Kidney tubule cell (primary cell): ENCODE data around the gene EYA2.

Experiments used
- DNase-seq: peaks from one replicate; pipeline ENCODE4 v3.0.0-alpha.2; 2018; ENCODE audit warnings: low spot score

Gene EYA2

GRCh38 chr20:47111576-47111975 lies 216.9 kb downstream of the EYA2 start:
- peak; percentile 12 for DNase-seq

GRCh38 chr20:47113362-47114109 lies 218.9 kb downstream of the EYA2 start:
- DNase-seq = peak; percentile 52

GRCh38 chr20:47115694-47116093 lies 221.1 kb downstream of the EYA2 start:
- no peak for DNase-seq

GRCh38 chr20:47117371-47117770 lies 222.7 kb downstream of the EYA2 start:
- DNase-seq = no peak

GRCh38 chr20:47117773-47118172 lies 223.1 kb downstream of the EYA2 start:
- no peak for DNase-seq

- no peak for DNase-seq
Observed at GRCh38 chr20:47118206-47118605, 223.6 kb downstream of the EYA2 start.

GRCh38 chr20:47118641-47119040 lies 224.0 kb downstream of the EYA2 start:
- DNase-seq = no peak

GRCh38 chr20:47120346-47120936 lies 225.8 kb downstream of the EYA2 start:
- no peak for DNase-seq

GRCh38 chr20:47122560-47122959 lies 227.9 kb downstream of the EYA2 start:
- no peak for DNase-seq

GRCh38 chr20:47124181-47124717 lies 229.6 kb downstream of the EYA2 start:
- DNase-seq = no peak

- peak; percentile 29 for DNase-seq
Observed at GRCh38 chr20:47125508-47125757, 230.8 kb downstream of the EYA2 start.

- peak; percentile 41 for DNase-seq
Observed at GRCh38 chr20:47125758-47126591, 231.3 kb downstream of the EYA2 start.

GRCh38 chr20:47126709-47127108 lies 232.1 kb downstream of the EYA2 start:
- DNase-seq = peak; percentile 50

GRCh38 chr20:47127546-47127945 lies 232.9 kb downstream of the EYA2 start:
- no peak for DNase-seq

GRCh38 chr20:47127999-47128398 lies 233.4 kb downstream of the EYA2 start:
- no peak for DNase-seq

- DNase-seq = no peak
Observed at GRCh38 chr20:47129306-47129705, 234.7 kb downstream of the EYA2 start.

GRCh38 chr20:47133809-47134456 lies 239.3 kb downstream of the EYA2 start:
- DNase-seq = peak; percentile 40

GRCh38 chr20:47136782-47137181 lies 242.1 kb downstream of the EYA2 start:
- no peak for DNase-seq

GRCh38 chr20:47137231-47137870 lies 242.7 kb downstream of the EYA2 start:
- no peak for DNase-seq

- DNase-seq = peak; percentile 66
Observed at GRCh38 chr20:47139934-47140535, 245.4 kb downstream of the EYA2 start.

GRCh38 chr20:47141350-47141921 lies 246.8 kb downstream of the EYA2 start:
- DNase-seq = no peak
